ENCODE measurements around the gene FGF12.

FGF12 gene

DNA sequence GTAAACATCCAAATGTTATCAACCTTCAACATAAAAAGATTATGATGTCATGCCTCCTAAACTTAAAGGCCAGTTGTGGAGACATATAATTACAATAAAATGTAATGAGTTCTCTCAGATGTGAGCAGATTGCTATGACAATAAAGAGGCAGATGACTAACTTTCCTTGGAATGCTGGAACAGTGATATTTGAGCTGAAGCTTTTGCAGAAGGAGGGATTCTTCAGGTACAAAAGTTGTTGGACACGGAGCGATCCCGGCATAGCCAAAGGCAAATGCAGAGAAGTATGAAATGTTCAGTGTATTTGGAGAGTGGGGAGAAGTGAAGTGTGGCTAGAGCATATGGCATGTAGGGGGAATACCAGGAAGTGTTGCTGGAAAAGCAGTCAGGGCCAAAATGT is 520.1 kb downstream of the FGF12 start:
- Histone ChIP-seq H3K9ac (ENCODE audit: low read depth in 1 of 2, low read length in 2 of 2) (no peak overlapping the region), H3K4me1 (ENCODE audit: control insufficient read depth in 2 of 2, insufficient read depth in 2 of 2, low read length in 2 of 2) (no peaks in the 10 kb centered on the region)

GRCh38 chr3:192194085-192194484 is 533.3 kb downstream of the FGF12 start:
- no peaks in the 10 kb centered on the region for H3K4me1 ChIP-seq (ENCODE audit: control insufficient read depth in 2 of 2, insufficient read depth in 2 of 2, low read length in 2 of 2)
- no peak overlapping the region for H3K4me3 ChIP-seq (ENCODE audit: low read length in 2 of 2)
- no peak overlapping the region for H3K9ac ChIP-seq (ENCODE audit: low read depth in 1 of 2, low read length in 2 of 2)
- H3K27ac ChIP-seq (ENCODE audit: low read depth in 2 of 2, low read length in 2 of 2): no peak overlapping the region
- H3K36me3 ChIP-seq (ENCODE audit: control insufficient read depth in 2 of 2, insufficient read depth in 2 of 2, low read length in 2 of 2): no peaks in the 10 kb centered on the region
- no peaks in the 10 kb centered on the region for H3K9me3 ChIP-seq (ENCODE audit: control insufficient read depth in 2 of 2, low read length in 2 of 2)
- no peaks in the 10 kb centered on the region for H3K27me3 ChIP-seq (ENCODE audit: control insufficient read depth in 2 of 2, insufficient read depth in 2 of 2, low read length in 2 of 2)

More for the DNA sequence above, 520.1 kb downstream of the FGF12 start:
- Histone ChIP-seq H3K27ac (ENCODE audit: low read depth in 2 of 2, low read length in 2 of 2) (no peak overlapping the region), H3K9me3 (ENCODE audit: control insufficient read depth in 2 of 2, low read length in 2 of 2) (no peaks in the 10 kb centered on the region), H3K4me3 (ENCODE audit: low read length in 2 of 2) (no peak overlapping the region), H3K27me3 (ENCODE audit: control insufficient read depth in 2 of 2, insufficient read depth in 2 of 2, low read length in 2 of 2) (no peaks in the 10 kb centered on the region), H3K36me3 (ENCODE audit: control insufficient read depth in 2 of 2, insufficient read depth in 2 of 2, low read length in 2 of 2) (no peaks in the 10 kb centered on the region)

GRCh38 chr3:192188218-192188835 is 539.0 kb downstream of the FGF12 start:
- Histone ChIP-seq H3K9me3 (ENCODE audit: control insufficient read depth in 2 of 2, low read length in 2 of 2) (no peaks in the 10 kb centered on the region), H3K4me3 (ENCODE audit: low read length in 2 of 2) (no peak overlapping the region), H3K27me3 (ENCODE audit: control insufficient read depth in 2 of 2, insufficient read depth in 2 of 2, low read length in 2 of 2) (no peaks in the 10 kb centered on the region), H3K36me3 (ENCODE audit: control insufficient read depth in 2 of 2, insufficient read depth in 2 of 2, low read length in 2 of 2) (no peaks in the 10 kb centered on the region), H3K27ac (ENCODE audit: low read depth in 2 of 2, low read length in 2 of 2) (no peak overlapping the region), H3K9ac (ENCODE audit: low read depth in 1 of 2, low read length in 2 of 2) (no peak overlapping the region), H3K4me1 (ENCODE audit: control insufficient read depth in 2 of 2, insufficient read depth in 2 of 2, low read length in 2 of 2) (no peaks in the 10 kb centered on the region)

- H3K27me3 ChIP-seq (ENCODE audit: control insufficient read depth in 2 of 2, insufficient read depth in 2 of 2, low read length in 2 of 2): no peaks in the 10 kb centered on the region
- H3K4me1 ChIP-seq (ENCODE audit: control insufficient read depth in 2 of 2, insufficient read depth in 2 of 2, low read length in 2 of 2): no peaks in the 10 kb centered on the region
- H3K4me3 ChIP-seq (ENCODE audit: low read length in 2 of 2): no peak overlapping the region
- no peak overlapping the region for H3K9ac ChIP-seq (ENCODE audit: low read depth in 1 of 2, low read length in 2 of 2)
- no peak overlapping the region for H3K27ac ChIP-seq (ENCODE audit: low read depth in 2 of 2, low read length in 2 of 2)
- H3K36me3 ChIP-seq (ENCODE audit: control insufficient read depth in 2 of 2, insufficient read depth in 2 of 2, low read length in 2 of 2): no peaks in the 10 kb centered on the region
- no peaks in the 10 kb centered on the region for H3K9me3 ChIP-seq (ENCODE audit: control insufficient read depth in 2 of 2, low read length in 2 of 2)
Measured at GRCh38 chr3:192187485-192188051, 539.8 kb downstream of the FGF12 start.

- H3K9me3 ChIP-seq (ENCODE audit: control insufficient read depth in 2 of 2, low read length in 2 of 2): no peaks in the 10 kb centered on the region
- no peak overlapping the region for H3K4me3 ChIP-seq (ENCODE audit: low read length in 2 of 2)
- H3K27ac ChIP-seq (ENCODE audit: low read depth in 2 of 2, low read length in 2 of 2): no peak overlapping the region
- H3K27me3 ChIP-seq (ENCODE audit: control insufficient read depth in 2 of 2, insufficient read depth in 2 of 2, low read length in 2 of 2): no peaks in the 10 kb centered on the region
- H3K9ac ChIP-seq (ENCODE audit: low read depth in 1 of 2, low read length in 2 of 2): no peak overlapping the region
- H3K4me1 ChIP-seq (ENCODE audit: control insufficient read depth in 2 of 2, insufficient read depth in 2 of 2, low read length in 2 of 2): no peaks in the 10 kb centered on the region
- no peaks in the 10 kb centered on the region for H3K36me3 ChIP-seq (ENCODE audit: control insufficient read depth in 2 of 2, insufficient read depth in 2 of 2, low read length in 2 of 2)
Measured at GRCh38 chr3:192186498-192186897, 540.8 kb downstream of the FGF12 start.

DNA sequence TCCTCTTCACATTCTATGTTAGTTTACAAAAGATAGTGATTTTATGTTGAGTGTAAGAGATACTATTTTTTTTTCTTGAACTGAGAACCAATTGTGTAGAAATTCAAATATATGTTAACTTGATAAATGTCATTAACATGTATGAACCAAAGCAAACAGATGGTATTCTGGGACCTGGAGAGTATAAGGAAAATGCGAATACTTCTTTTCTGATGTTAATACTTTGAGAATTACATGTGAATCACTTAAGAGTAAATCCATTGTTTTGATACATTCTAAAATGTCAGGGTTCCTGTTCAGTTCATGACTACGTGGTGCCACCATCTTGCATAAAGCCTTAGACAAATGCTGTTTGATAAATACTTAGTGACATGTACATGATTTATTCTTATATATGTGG is 541.3 kb downstream of the FGF12 start:
- no peaks in the 10 kb centered on the region for H3K9me3 ChIP-seq (ENCODE audit: control insufficient read depth in 2 of 2, low read length in 2 of 2)
- no peaks in the 10 kb centered on the region for H3K27me3 ChIP-seq (ENCODE audit: control insufficient read depth in 2 of 2, insufficient read depth in 2 of 2, low read length in 2 of 2)
- no peak overlapping the region for H3K27ac ChIP-seq (ENCODE audit: low read depth in 2 of 2, low read length in 2 of 2)
- no peak overlapping the region for H3K4me3 ChIP-seq (ENCODE audit: low read length in 2 of 2)
- H3K4me1 ChIP-seq (ENCODE audit: control insufficient read depth in 2 of 2, insufficient read depth in 2 of 2, low read length in 2 of 2): no peaks in the 10 kb centered on the region
- H3K9ac ChIP-seq (ENCODE audit: low read depth in 1 of 2, low read length in 2 of 2): no peak overlapping the region
- H3K36me3 ChIP-seq (ENCODE audit: control insufficient read depth in 2 of 2, insufficient read depth in 2 of 2, low read length in 2 of 2): no peaks in the 10 kb centered on the region

- Histone ChIP-seq H3K9ac (ENCODE audit: low read depth in 1 of 2, low read length in 2 of 2) (no peak overlapping the region), H3K27me3 (ENCODE audit: control insufficient read depth in 2 of 2, insufficient read depth in 2 of 2, low read length in 2 of 2) (no peaks in the 10 kb centered on the region), H3K4me3 (ENCODE audit: low read length in 2 of 2) (no peak overlapping the region), H3K27ac (ENCODE audit: low read depth in 2 of 2, low read length in 2 of 2) (no peak overlapping the region), H3K36me3 (ENCODE audit: control insufficient read depth in 2 of 2, insufficient read depth in 2 of 2, low read length in 2 of 2) (no peaks in the 10 kb centered on the region), H3K9me3 (ENCODE audit: control insufficient read depth in 2 of 2, low read length in 2 of 2) (no peaks in the 10 kb centered on the region), H3K4me1 (ENCODE audit: control insufficient read depth in 2 of 2, insufficient read depth in 2 of 2, low read length in 2 of 2) (no peaks in the 10 kb centered on the region)
Measured at GRCh38 chr3:192183109-192183508, 544.2 kb downstream of the FGF12 start.

DNA sequence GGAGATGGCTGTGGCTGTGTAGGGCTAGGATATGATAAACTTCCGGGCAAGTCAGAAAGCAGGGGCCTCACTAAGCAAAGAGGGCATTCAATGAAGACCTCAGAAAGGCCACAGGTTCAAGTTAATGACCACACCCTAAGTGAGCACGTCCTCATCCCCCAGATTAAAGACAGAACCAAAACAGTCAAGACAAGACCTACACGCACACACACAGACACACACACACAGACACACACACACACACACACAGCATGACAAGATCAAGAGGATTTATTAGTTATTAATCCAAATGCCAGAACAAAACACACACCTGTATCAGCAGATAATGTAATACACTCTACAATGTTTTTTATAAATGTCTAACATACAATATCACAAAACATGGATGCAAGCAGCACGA is 546.2 kb downstream of the FGF12 start:
- H3K9me3 ChIP-seq (ENCODE audit: control insufficient read depth in 2 of 2, low read length in 2 of 2): no peaks in the 10 kb centered on the region
- no peaks in the 10 kb centered on the region for H3K27me3 ChIP-seq (ENCODE audit: control insufficient read depth in 2 of 2, insufficient read depth in 2 of 2, low read length in 2 of 2)
- H3K36me3 ChIP-seq (ENCODE audit: control insufficient read depth in 2 of 2, insufficient read depth in 2 of 2, low read length in 2 of 2): no peaks in the 10 kb centered on the region
- no peak overlapping the region for H3K9ac ChIP-seq (ENCODE audit: low read depth in 1 of 2, low read length in 2 of 2)
- H3K27ac ChIP-seq (ENCODE audit: low read depth in 2 of 2, low read length in 2 of 2): no peak overlapping the region
- no peak overlapping the region for H3K4me3 ChIP-seq (ENCODE audit: low read length in 2 of 2)
- H3K4me1 ChIP-seq (ENCODE audit: control insufficient read depth in 2 of 2, insufficient read depth in 2 of 2, low read length in 2 of 2): no peaks in the 10 kb centered on the region

DNA sequence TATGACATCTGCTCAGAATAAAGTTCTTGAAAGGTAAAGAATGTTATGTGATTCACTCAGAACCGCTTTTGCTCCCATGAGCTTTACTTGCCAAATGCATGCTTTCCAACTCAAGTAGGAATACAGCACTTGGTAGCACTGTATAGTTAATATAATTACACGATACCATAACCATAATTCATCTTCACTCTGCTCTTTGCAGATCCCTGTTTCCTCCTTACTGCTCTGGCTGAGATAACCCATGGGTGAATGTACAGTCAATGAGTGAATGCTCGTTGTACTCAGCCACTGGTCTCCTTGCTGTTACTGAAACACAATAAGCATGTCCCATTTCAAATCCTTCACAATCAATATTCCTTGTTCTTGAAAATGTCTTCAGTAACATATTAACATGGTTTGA is 550.0 kb downstream of the FGF12 start:
- H3K27me3 ChIP-seq (ENCODE audit: control insufficient read depth in 2 of 2, insufficient read depth in 2 of 2, low read length in 2 of 2): no peaks in the 10 kb centered on the region
- no peak overlapping the region for H3K27ac ChIP-seq (ENCODE audit: low read depth in 2 of 2, low read length in 2 of 2)
- H3K4me3 ChIP-seq (ENCODE audit: low read length in 2 of 2): no peak overlapping the region
- no peaks in the 10 kb centered on the region for H3K4me1 ChIP-seq (ENCODE audit: control insufficient read depth in 2 of 2, insufficient read depth in 2 of 2, low read length in 2 of 2)
- H3K9ac ChIP-seq (ENCODE audit: low read depth in 1 of 2, low read length in 2 of 2): no peak overlapping the region
- H3K9me3 ChIP-seq (ENCODE audit: control insufficient read depth in 2 of 2, low read length in 2 of 2): no peaks in the 10 kb centered on the region
- no peaks in the 10 kb centered on the region for H3K36me3 ChIP-seq (ENCODE audit: control insufficient read depth in 2 of 2, insufficient read depth in 2 of 2, low read length in 2 of 2)

- no peak overlapping the region for H3K9ac ChIP-seq (ENCODE audit: low read depth in 1 of 2, low read length in 2 of 2)
- H3K36me3 ChIP-seq (ENCODE audit: control insufficient read depth in 2 of 2, insufficient read depth in 2 of 2, low read length in 2 of 2): no peaks in the 10 kb centered on the region
- H3K4me3 ChIP-seq (ENCODE audit: low read length in 2 of 2): no peak overlapping the region
- no peaks in the 10 kb centered on the region for H3K4me1 ChIP-seq (ENCODE audit: control insufficient read depth in 2 of 2, insufficient read depth in 2 of 2, low read length in 2 of 2)
- no peak overlapping the region for H3K27ac ChIP-seq (ENCODE audit: low read depth in 2 of 2, low read length in 2 of 2)
- no peaks in the 10 kb centered on the region for H3K9me3 ChIP-seq (ENCODE audit: control insufficient read depth in 2 of 2, low read length in 2 of 2)
- H3K27me3 ChIP-seq (ENCODE audit: control insufficient read depth in 2 of 2, insufficient read depth in 2 of 2, low read length in 2 of 2): no peaks in the 10 kb centered on the region
Measured at GRCh38 chr3:192174283-192174682, 553.1 kb downstream of the FGF12 start.

Data from mucosa of rectum (tissue), 2 donors.